ENCODE data around the gene SDK1.
A peak's percentile ranks its signal among the peaks of the same experiment; 100 is the strongest.

The SDK1 gene

GRCh38 chr7:4185721-4186512 lies 884.9 kb downstream of the SDK1 start:
- peaks cover 47% of the 10 kb centered on the region for H3K4me1 ChIP-seq (ENCODE audit: control insufficient read depth, insufficient read depth, low read length)
- peak overlapping the region in 1 of 2 donors; percentile 42 for H3K9ac ChIP-seq (ENCODE audit: low read length in 2 of 2)
- H3K27me3 ChIP-seq (ENCODE audit: control insufficient read depth in 1 of 2, insufficient read depth in 2 of 2, low read length in 2 of 2): no peaks in the 10 kb centered on the region
- peak overlapping the region in 1 of 2 donors; percentile 47 for H3K4me3 ChIP-seq (ENCODE audit: low read length in 2 of 2)
- H3K36me3 ChIP-seq (ENCODE audit: control insufficient read depth in 2 of 2, insufficient read depth in 2 of 2, low read length in 2 of 2): no peaks in the 10 kb centered on the region
- H3K27ac ChIP-seq (ENCODE audit: low read length): peak overlapping the region; percentile 37
- no peaks in the 10 kb centered on the region for H3K9me3 ChIP-seq (ENCODE audit: control insufficient read depth in 2 of 2, low read length in 2 of 2)

- Histone ChIP-seq H3K27ac (ENCODE audit: low read length) (peak overlapping the region; percentile 37), H3K4me1 (ENCODE audit: control insufficient read depth, insufficient read depth, low read length) (peaks cover 47% of the 10 kb centered on the region), H3K4me3 (ENCODE audit: low read length in 2 of 2) (no peak overlapping the region), H3K9ac (ENCODE audit: low read length in 2 of 2) (no peak overlapping the region), H3K9me3 (ENCODE audit: control insufficient read depth in 2 of 2, low read length in 2 of 2) (no peaks in the 10 kb centered on the region), H3K27me3 (ENCODE audit: control insufficient read depth in 1 of 2, insufficient read depth in 2 of 2, low read length in 2 of 2) (no peaks in the 10 kb centered on the region), H3K36me3 (ENCODE audit: control insufficient read depth in 2 of 2, insufficient read depth in 2 of 2, low read length in 2 of 2) (no peaks in the 10 kb centered on the region)
Observed at GRCh38 chr7:4186513-4186780, 885.4 kb downstream of the SDK1 start.

GRCh38 chr7:4188651-4189050 lies 887.6 kb downstream of the SDK1 start:
- Histone ChIP-seq H3K4me3 (ENCODE audit: low read length in 2 of 2) (peak overlapping the region; percentile 40 to 57), H3K27me3 (ENCODE audit: control insufficient read depth in 1 of 2, insufficient read depth in 2 of 2, low read length in 2 of 2) (no peaks in the 10 kb centered on the region), H3K36me3 (ENCODE audit: control insufficient read depth in 2 of 2, insufficient read depth in 2 of 2, low read length in 2 of 2) (no peaks in the 10 kb centered on the region), H3K9me3 (ENCODE audit: control insufficient read depth in 2 of 2, low read length in 2 of 2) (no peaks in the 10 kb centered on the region), H3K27ac (ENCODE audit: low read length) (peak overlapping the region; percentile 53), H3K4me1 (ENCODE audit: control insufficient read depth, insufficient read depth, low read length) (peaks cover 35% of the 10 kb centered on the region), H3K9ac (ENCODE audit: low read length in 2 of 2) (no peak overlapping the region)

- no peaks in the 10 kb centered on the region for H3K36me3 ChIP-seq (ENCODE audit: control insufficient read depth in 2 of 2, insufficient read depth in 2 of 2, low read length in 2 of 2)
- no peaks in the 10 kb centered on the region for H3K9me3 ChIP-seq (ENCODE audit: control insufficient read depth in 2 of 2, low read length in 2 of 2)
- no peaks in the 10 kb centered on the region for H3K27me3 ChIP-seq (ENCODE audit: control insufficient read depth in 1 of 2, insufficient read depth in 2 of 2, low read length in 2 of 2)
- H3K27ac ChIP-seq (ENCODE audit: low read length): peak overlapping the region; percentile 53
- peaks cover 30% of the 10 kb centered on the region for H3K4me1 ChIP-seq (ENCODE audit: control insufficient read depth, insufficient read depth, low read length)
- H3K4me3 ChIP-seq (ENCODE audit: low read length in 2 of 2): peak overlapping the region; percentile 40 to 57
- H3K9ac ChIP-seq (ENCODE audit: low read length in 2 of 2): no peak overlapping the region
Observed at GRCh38 chr7:4189131-4189570, 888.1 kb downstream of the SDK1 start.

- H3K4me3 ChIP-seq (ENCODE audit: low read length in 2 of 2): no peak overlapping the region
- H3K27me3 ChIP-seq (ENCODE audit: control insufficient read depth in 1 of 2, insufficient read depth in 2 of 2, low read length in 2 of 2): no peaks in the 10 kb centered on the region
- peak overlapping the region; percentile 53 for H3K27ac ChIP-seq (ENCODE audit: low read length)
- H3K9ac ChIP-seq (ENCODE audit: low read length in 2 of 2): no peak overlapping the region
- peaks cover 25% of the 10 kb centered on the region for H3K4me1 ChIP-seq (ENCODE audit: control insufficient read depth, insufficient read depth, low read length)
- no peaks in the 10 kb centered on the region for H3K9me3 ChIP-seq (ENCODE audit: control insufficient read depth in 2 of 2, low read length in 2 of 2)
- no peaks in the 10 kb centered on the region for H3K36me3 ChIP-seq (ENCODE audit: control insufficient read depth in 2 of 2, insufficient read depth in 2 of 2, low read length in 2 of 2)
Observed at GRCh38 chr7:4190010-4190981, 889.2 kb downstream of the SDK1 start.

- H3K9ac ChIP-seq (ENCODE audit: low read length in 2 of 2): no peak overlapping the region
- H3K4me1 ChIP-seq (ENCODE audit: control insufficient read depth, insufficient read depth, low read length): peaks cover 19% of the 10 kb centered on the region
- no peaks in the 10 kb centered on the region for H3K27me3 ChIP-seq (ENCODE audit: control insufficient read depth in 1 of 2, insufficient read depth in 2 of 2, low read length in 2 of 2)
- no peak overlapping the region for H3K27ac ChIP-seq (ENCODE audit: low read length)
- H3K36me3 ChIP-seq (ENCODE audit: control insufficient read depth in 2 of 2, insufficient read depth in 2 of 2, low read length in 2 of 2): no peaks in the 10 kb centered on the region
- H3K4me3 ChIP-seq (ENCODE audit: low read length in 2 of 2): no peak overlapping the region
- no peaks in the 10 kb centered on the region for H3K9me3 ChIP-seq (ENCODE audit: control insufficient read depth in 2 of 2, low read length in 2 of 2)
Observed at GRCh38 chr7:4191046-4191445, 890.0 kb downstream of the SDK1 start.

- H3K27me3 ChIP-seq (ENCODE audit: control insufficient read depth in 1 of 2, insufficient read depth in 2 of 2, low read length in 2 of 2): no peaks in the 10 kb centered on the region
- no peak overlapping the region for H3K27ac ChIP-seq (ENCODE audit: low read length)
- H3K4me1 ChIP-seq (ENCODE audit: control insufficient read depth, insufficient read depth, low read length): peaks cover 15% of the 10 kb centered on the region
- H3K9me3 ChIP-seq (ENCODE audit: control insufficient read depth in 2 of 2, low read length in 2 of 2): no peaks in the 10 kb centered on the region
- H3K36me3 ChIP-seq (ENCODE audit: control insufficient read depth in 2 of 2, insufficient read depth in 2 of 2, low read length in 2 of 2): no peaks in the 10 kb centered on the region
- H3K9ac ChIP-seq (ENCODE audit: low read length in 2 of 2): no peak overlapping the region
- no peak overlapping the region for H3K4me3 ChIP-seq (ENCODE audit: low read length in 2 of 2)
Observed at GRCh38 chr7:4191525-4191924, 890.5 kb downstream of the SDK1 start.

- Histone ChIP-seq H3K27ac (ENCODE audit: low read length) (no peak overlapping the region), H3K9me3 (ENCODE audit: control insufficient read depth in 2 of 2, low read length in 2 of 2) (peaks cover 0 to 8% of the 10 kb centered on the region in 2 donors), H3K9ac (ENCODE audit: low read length in 2 of 2) (no peak overlapping the region), H3K27me3 (ENCODE audit: control insufficient read depth in 1 of 2, insufficient read depth in 2 of 2, low read length in 2 of 2) (no peaks in the 10 kb centered on the region), H3K36me3 (ENCODE audit: control insufficient read depth in 2 of 2, insufficient read depth in 2 of 2, low read length in 2 of 2) (no peaks in the 10 kb centered on the region), H3K4me3 (ENCODE audit: low read length in 2 of 2) (no peak overlapping the region), H3K4me1 (ENCODE audit: control insufficient read depth, insufficient read depth, low read length) (no peaks in the 10 kb centered on the region)
Observed at GRCh38 chr7:4195660-4196059, 894.6 kb downstream of the SDK1 start.

GRCh38 chr7:4196121-4196819 lies 895.2 kb downstream of the SDK1 start:
- Histone ChIP-seq H3K36me3 (ENCODE audit: control insufficient read depth in 2 of 2, insufficient read depth in 2 of 2, low read length in 2 of 2) (no peaks in the 10 kb centered on the region), H3K9ac (ENCODE audit: low read length in 2 of 2) (no peak overlapping the region), H3K4me3 (ENCODE audit: low read length in 2 of 2) (no peak overlapping the region), H3K4me1 (ENCODE audit: control insufficient read depth, insufficient read depth, low read length) (no peaks in the 10 kb centered on the region), H3K27ac (ENCODE audit: low read length) (no peak overlapping the region), H3K27me3 (ENCODE audit: control insufficient read depth in 1 of 2, insufficient read depth in 2 of 2, low read length in 2 of 2) (no peaks in the 10 kb centered on the region), H3K9me3 (ENCODE audit: control insufficient read depth in 2 of 2, low read length in 2 of 2) (peaks cover 0 to 12% of the 10 kb centered on the region in 2 donors)

GRCh38 chr7:4198301-4198700 lies 897.2 kb downstream of the SDK1 start:
- no peaks in the 10 kb centered on the region for H3K36me3 ChIP-seq (ENCODE audit: control insufficient read depth in 2 of 2, insufficient read depth in 2 of 2, low read length in 2 of 2)
- no peaks in the 10 kb centered on the region for H3K4me1 ChIP-seq (ENCODE audit: control insufficient read depth, insufficient read depth, low read length)
- no peak overlapping the region for H3K27ac ChIP-seq (ENCODE audit: low read length)
- no peak overlapping the region for H3K4me3 ChIP-seq (ENCODE audit: low read length in 2 of 2)
- H3K9ac ChIP-seq (ENCODE audit: low read length in 2 of 2): no peak overlapping the region
- H3K27me3 ChIP-seq (ENCODE audit: control insufficient read depth in 1 of 2, insufficient read depth in 2 of 2, low read length in 2 of 2): no peaks in the 10 kb centered on the region
- H3K9me3 ChIP-seq (ENCODE audit: control insufficient read depth in 2 of 2, low read length in 2 of 2): peaks cover 0 to 12% of the 10 kb centered on the region in 2 donors

Measured in stomach smooth muscle (tissue), 2 donors.